ENCODE data around the gene TCTN2. TPM values are rescaled to one million over a fixed set of nuclear protein-coding genes. Genes with fewer than 3 reads are reported as not detected.

Gene TCTN2
- total and polyA plus RNA-seq, 9 of the 15 experiments (the other 6 are each of a cell fraction or from before 2014, with no cell fraction given): 0.58 to 5.5 (median 3.6) TPM

DNA sequence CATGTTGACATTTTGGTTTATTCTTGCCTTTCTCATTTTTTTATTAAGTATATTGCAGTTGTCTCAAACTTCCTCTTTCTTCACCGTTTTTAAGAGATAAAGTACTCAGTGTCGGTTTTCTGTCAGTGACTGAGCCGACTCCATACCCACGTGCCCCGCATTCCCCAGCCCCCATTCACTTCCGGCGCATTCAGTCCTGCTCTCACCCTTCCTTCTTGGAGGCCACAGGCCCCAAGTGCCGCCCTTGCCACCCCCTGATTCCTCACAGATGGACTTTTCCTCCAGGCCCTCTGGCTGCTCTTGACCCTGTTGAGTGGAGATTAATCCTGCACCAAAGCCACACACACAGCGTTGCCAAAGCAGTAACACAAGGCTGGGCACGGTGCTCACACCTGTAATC lies 72.1 kb downstream of the TCTN2 start (continued):
- TF ChIP-seq PREB (CRISPR knock-in tag; IDR thresholded peaks at IDR 0.05) (no peak), HMG20A (CRISPR knock-in tag; conservative IDR thresholded peaks at IDR 0.05) (no peak), PCBP1 (IDR thresholded peaks at IDR 0.05; ENCODE audit: low read depth, low read length, poor library complexity, severe bottlenecking) (no peak), ZNF224 (CRISPR knock-in tag; IDR thresholded peaks at IDR 0.05) (no peak), ZBTB34 (CRISPR knock-in tag; IDR thresholded peaks at IDR 0.05) (no peak), DPF2 (IDR thresholded peaks at IDR 0.05) (no peak), POLR2B (IDR thresholded peaks at IDR 0.05; ENCODE audit: low read depth, partially characterized antibody) (no peak), ZNF121 (CRISPR knock-in tag; conservative IDR thresholded peaks at IDR 0.05) (no peak), KLF6 (CRISPR knock-in tag; IDR thresholded peaks at IDR 0.05; ENCODE audit: borderline replicate concordance) (peak; percentile 86), MXD1 (CRISPR knock-in tag; IDR thresholded peaks at IDR 0.05; ENCODE audit: borderline replicate concordance, poor library complexity, severe bottlenecking) (no peak), CLOCK (CRISPR knock-in tag; IDR thresholded peaks at IDR 0.05; ENCODE audit: borderline replicate concordance) (no peak)
- TF ChIP-seq, protein P1, sequence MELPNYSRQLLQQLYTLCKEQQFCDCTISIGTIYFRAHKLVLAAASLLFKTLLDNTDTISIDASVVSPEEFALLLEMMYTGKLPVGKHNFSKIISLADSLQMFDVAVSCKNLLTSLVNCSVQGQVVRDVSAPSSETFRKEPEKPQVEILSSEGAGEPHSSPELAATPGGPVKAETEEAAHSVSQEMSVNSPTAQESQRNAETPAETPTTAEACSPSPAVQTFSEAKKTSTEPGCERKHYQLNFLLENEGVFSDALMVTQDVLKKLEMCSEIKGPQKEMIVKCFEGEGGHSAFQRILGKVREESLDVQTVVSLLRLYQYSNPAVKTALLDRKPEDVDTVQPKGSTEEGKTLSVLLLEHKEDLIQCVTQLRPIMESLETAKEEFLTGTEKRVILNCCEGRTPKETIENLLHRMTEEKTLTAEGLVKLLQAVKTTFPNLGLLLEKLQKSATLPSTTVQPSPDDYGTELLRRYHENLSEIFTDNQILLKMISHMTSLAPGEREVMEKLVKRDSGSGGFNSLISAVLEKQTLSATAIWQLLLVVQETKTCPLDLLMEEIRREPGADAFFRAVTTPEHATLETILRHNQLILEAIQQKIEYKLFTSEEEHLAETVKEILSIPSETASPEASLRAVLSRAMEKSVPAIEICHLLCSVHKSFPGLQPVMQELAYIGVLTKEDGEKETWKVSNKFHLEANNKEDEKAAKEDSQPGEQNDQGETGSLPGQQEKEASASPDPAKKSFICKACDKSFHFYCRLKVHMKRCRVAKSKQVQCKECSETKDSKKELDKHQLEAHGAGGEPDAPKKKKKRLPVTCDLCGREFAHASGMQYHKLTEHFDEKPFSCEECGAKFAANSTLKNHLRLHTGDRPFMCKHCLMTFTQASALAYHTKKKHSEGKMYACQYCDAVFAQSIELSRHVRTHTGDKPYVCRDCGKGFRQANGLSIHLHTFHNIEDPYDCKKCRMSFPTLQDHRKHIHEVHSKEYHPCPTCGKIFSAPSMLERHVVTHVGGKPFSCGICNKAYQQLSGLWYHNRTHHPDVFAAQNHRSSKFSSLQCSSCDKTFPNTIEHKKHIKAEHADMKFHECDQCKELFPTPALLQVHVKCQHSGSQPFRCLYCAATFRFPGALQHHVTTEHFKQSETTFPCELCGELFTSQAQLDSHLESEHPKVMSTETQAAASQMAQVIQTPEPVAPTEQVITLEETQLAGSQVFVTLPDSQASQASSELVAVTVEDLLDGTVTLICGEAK (IDR thresholded peaks at IDR 0.05): no peak
- TF ChIP-seq, protein P1 (CRISPR knock-in tag; IDR thresholded peaks at IDR 0.05): no peak

Data from K562 (cell line).